Smooth muscle cell of the brain vasculature (primary cell): ENCODE data around the gene TSPEAR.
A peak's percentile ranks its signal among the peaks of the same experiment; 100 is the strongest.

Experiments
- DNase-seq: peaks from one replicate; pipeline ENCODE4 v3.0.0-alpha.2; 2012; ENCODE audit warnings: low read depth, low spot score

Gene TSPEAR

GRCh38 chr21:44711327-44712202, at the start of gene TSPEAR:
TSPEAR (minus strand) TSS chr21:44711572; CDS start chr21:44711514, 58 bp downstream.
- no peak for DNase-seq

GRCh38 chr21:44760376-44760775, 49.0 kb upstream of the TSPEAR start:
- DNase-seq = no peak

GRCh38 chr21:44759628-44760285, 48.4 kb upstream of the TSPEAR start:
- DNase-seq = no peak

GRCh38 chr21:44758781-44759627, 47.6 kb upstream of the TSPEAR start:
- no peak for DNase-seq

- no peak for DNase-seq
Observed at GRCh38 chr21:44758141-44758561, 46.8 kb upstream of the TSPEAR start.

GRCh38 chr21:44757731-44758130, 46.4 kb upstream of the TSPEAR start:
- no peak for DNase-seq

- no peak for DNase-seq
Observed at GRCh38 chr21:44756423-44757185, 45.2 kb upstream of the TSPEAR start.

- peak; percentile 57 for DNase-seq
Observed at GRCh38 chr21:44755227-44755626, 43.9 kb upstream of the TSPEAR start.

GRCh38 chr21:44753357-44753756, 42.0 kb upstream of the TSPEAR start:
- no peak for DNase-seq

GRCh38 chr21:44752671-44753235, 41.4 kb upstream of the TSPEAR start:
- DNase-seq = no peak

GRCh38 chr21:44751799-44752636, 40.6 kb upstream of the TSPEAR start:
- DNase-seq = no peak

GRCh38 chr21:44751186-44751798, 39.9 kb upstream of the TSPEAR start:
- DNase-seq = no peak

- no peak for DNase-seq
Observed at GRCh38 chr21:44750675-44751025, 39.3 kb upstream of the TSPEAR start.

- no peak for DNase-seq
Observed at GRCh38 chr21:44749759-44750674, 38.6 kb upstream of the TSPEAR start.

- DNase-seq = no peak
Observed at GRCh38 chr21:44749116-44749758, 37.9 kb upstream of the TSPEAR start.

- no peak for DNase-seq
Observed at GRCh38 chr21:44748621-44749020, 37.2 kb upstream of the TSPEAR start.

GRCh38 chr21:44742418-44743153, 31.2 kb upstream of the TSPEAR start:
- DNase-seq = no peak
